Measurements from ENCODE around the gene OR51E2.

GRCh38 chr11:4673781-4674180 is 23.9 kb downstream of the OR51E2 start:
- TF ChIP-seq CTCF (conservative IDR thresholded peaks at IDR 0.05; ENCODE audit: low read length), result no peak
- TF ChIP-seq EZH2phosphoT487 (IDR thresholded peaks at IDR 0.05; ENCODE audit: borderline replicate concordance), result no peak

All from Loucy (cell line).